GM18873 (cell line): ENCODE data around the gene MICOS13.
A peak's percentile ranks its signal among the peaks of the same experiment; 100 is the strongest.

Experiments used
- ATAC-seq: cut with Tn5 transposase; IDR thresholded peaks from one replicate; pipeline ENCODE4 v1.9.1; 2021; ENCODE audit warnings: mild to moderate bottlenecking, moderate library complexity, moderate number of reproducible peaks; ENCODE audit not compliant: unreplicated experiment, low FRiP score

MICOS13 gene

GRCh38 chr19:5680437-5681368, at the start of gene MICOS13, which contains the start of gene HSD11B1L:
TSS of gene MICOS13 (minus strand) at chr19:5680516. CDS start at chr19:5680486, 30 bp downstream.
TSS of gene HSD11B1L (plus strand) at chr19:5681027. CDS start at chr19:5684833, 3,806 bp downstream.
- ATAC-seq = peak; percentile 79

- ATAC-seq = no peak
These were observed 47.2 kb upstream of the MICOS13 start for GRCh38 chr19:5727453-5728050.

- peak; percentile 86 for ATAC-seq
These were observed 39.9 kb upstream of the MICOS13 start, which contains the start of the genes CATSPERD and LONP1 for GRCh38 chr19:5719961-5720790. TSS of gene CATSPERD (plus strand) at chr19:5720637. CDS start at chr19:5720738, 101 bp downstream. TSS of gene LONP1 (minus strand) at chr19:5720146. CDS start at chr19:5720132, 14 bp downstream.

- ATAC-seq = no peak
These were observed 39.1 kb upstream of the MICOS13 start for GRCh38 chr19:5719274-5719960.

- ATAC-seq = no peak
These were observed 38.4 kb upstream of the MICOS13 start for GRCh38 chr19:5718579-5719273.

- no peak for ATAC-seq
These were observed 37.8 kb upstream of the MICOS13 start for GRCh38 chr19:5718037-5718578.

GRCh38 chr19:5717215-5717935, 37.1 kb upstream of the MICOS13 start:
- ATAC-seq = no peak

- ATAC-seq = no peak
These were observed 34.5 kb upstream of the MICOS13 start for GRCh38 chr19:5714816-5715215.

- ATAC-seq = no peak
These were observed 32.9 kb upstream of the MICOS13 start for GRCh38 chr19:5713228-5713627.

GRCh38 chr19:5711713-5712161, 31.4 kb upstream of the MICOS13 start:
- no peak for ATAC-seq

- no peak for ATAC-seq
These were observed 30.7 kb upstream of the MICOS13 start for GRCh38 chr19:5711025-5711424.

- no peak for ATAC-seq
These were observed 27.6 kb upstream of the MICOS13 start for GRCh38 chr19:5707576-5708575.

GRCh38 chr19:5706876-5707573, 26.7 kb upstream of the MICOS13 start:
- no peak for ATAC-seq

GRCh38 chr19:5705552-5705951, 25.2 kb upstream of the MICOS13 start:
- no peak for ATAC-seq

- no peak for ATAC-seq
These were observed 23.8 kb upstream of the MICOS13 start for GRCh38 chr19:5703819-5704818.
